Measurements from ENCODE around the gene SULF2.

The SULF2 gene

GRCh38 chr20:47710665-47711045 is 74.6 kb downstream of the SULF2 start:
- peak in 1 of 2 experiments; percentile 68 for DNase-seq (ENCODE audit: low read depth in 1 of 2, low spot score in 1 of 2)
- no peak for TF ChIP-seq GABPA (IDR thresholded peaks at IDR 0.05; ENCODE audit: low read depth)
- TF ChIP-seq SPI1 (IDR thresholded peaks at IDR 0.05; ENCODE audit: borderline replicate concordance, low read depth), result peak; percentile 79
- Histone ChIP-seq H3K27ac (replicated peaks) (no peak overlapping the region), H3K27me3 (ENCODE audit: insufficient read depth, poor library complexity, severe bottlenecking) (no peaks in the 10 kb centered on the region), H3K4me3 (replicated peaks; ENCODE audit: insufficient read depth, low read length) (no peak overlapping the region)

GRCh38 chr20:47708953-47709833 is 76.1 kb downstream of the SULF2 start:
- Histone ChIP-seq H3K4me3 (replicated peaks; ENCODE audit: insufficient read depth, low read length) (no peak overlapping the region), H3K27ac (replicated peaks) (no peak overlapping the region), H3K27me3 (ENCODE audit: insufficient read depth, poor library complexity, severe bottlenecking) (no peaks in the 10 kb centered on the region)
- DNase-seq (ENCODE audit: low read depth in 1 of 2, low spot score in 1 of 2), result no peak
- TF ChIP-seq REST (IDR thresholded peaks at IDR 0.05; ENCODE audit: insufficient replicate concordance, low read depth), result no peak
- no peak for TF ChIP-seq CTCF (IDR thresholded peaks at IDR 0.05; ENCODE audit: insufficient read depth, low read length)
- no peak for TF ChIP-seq GABPA (IDR thresholded peaks at IDR 0.05; ENCODE audit: low read depth)
- no peak for TF ChIP-seq POLR2AphosphoS5 (IDR thresholded peaks at IDR 0.05; ENCODE audit: low read depth)
- no peak for TF ChIP-seq SPI1 (IDR thresholded peaks at IDR 0.05; ENCODE audit: borderline replicate concordance, low read depth)

- Histone ChIP-seq H3K27ac (replicated peaks) (no peak overlapping the region), H3K27me3 (ENCODE audit: insufficient read depth, poor library complexity, severe bottlenecking) (no peaks in the 10 kb centered on the region), H3K4me3 (replicated peaks; ENCODE audit: insufficient read depth, low read length) (no peak overlapping the region)
- no peak for DNase-seq (ENCODE audit: low read depth in 1 of 2, low spot score in 1 of 2)
- no peak for TF ChIP-seq GABPA (IDR thresholded peaks at IDR 0.05; ENCODE audit: low read depth)
- TF ChIP-seq POLR2AphosphoS5 (IDR thresholded peaks at IDR 0.05; ENCODE audit: low read depth), result no peak
- no peak for TF ChIP-seq SPI1 (IDR thresholded peaks at IDR 0.05; ENCODE audit: borderline replicate concordance, low read depth)
- TF ChIP-seq REST (IDR thresholded peaks at IDR 0.05; ENCODE audit: insufficient replicate concordance, low read depth), result no peak
- no peak for TF ChIP-seq CTCF (IDR thresholded peaks at IDR 0.05; ENCODE audit: insufficient read depth, low read length)
Observed at GRCh38 chr20:47708140-47708807, 77.0 kb downstream of the SULF2 start.

- DNase-seq (ENCODE audit: low read depth in 1 of 2, low spot score in 1 of 2), result no peak
- no peak overlapping the region for H3K4me3 ChIP-seq (replicated peaks; ENCODE audit: insufficient read depth, low read length)
- H3K27me3 ChIP-seq (ENCODE audit: insufficient read depth, poor library complexity, severe bottlenecking), result no peaks in the 10 kb centered on the region
- no peak overlapping the region for H3K27ac ChIP-seq (replicated peaks)
- TF ChIP-seq CTCF (IDR thresholded peaks at IDR 0.05; ENCODE audit: insufficient read depth, low read length), result no peak
Observed at GRCh38 chr20:47706345-47706744, 78.9 kb downstream of the SULF2 start.
